ENCODE measurements around the gene PERCC1. TPM values are rescaled to one million over a fixed set of nuclear protein-coding genes. Genes with fewer than 3 reads are reported as not detected.
A peak's percentile ranks its signal among the peaks of the same experiment; 100 is the strongest.
"Not testable (repeated sequence)": the region's sequence is repeated elsewhere in the genome, so short reads cannot be mapped to it uniquely, and the experiment has no call there.

The PERCC1 gene
- total RNA-seq, 2 experiments from 2014 or later: not detected

DNA sequence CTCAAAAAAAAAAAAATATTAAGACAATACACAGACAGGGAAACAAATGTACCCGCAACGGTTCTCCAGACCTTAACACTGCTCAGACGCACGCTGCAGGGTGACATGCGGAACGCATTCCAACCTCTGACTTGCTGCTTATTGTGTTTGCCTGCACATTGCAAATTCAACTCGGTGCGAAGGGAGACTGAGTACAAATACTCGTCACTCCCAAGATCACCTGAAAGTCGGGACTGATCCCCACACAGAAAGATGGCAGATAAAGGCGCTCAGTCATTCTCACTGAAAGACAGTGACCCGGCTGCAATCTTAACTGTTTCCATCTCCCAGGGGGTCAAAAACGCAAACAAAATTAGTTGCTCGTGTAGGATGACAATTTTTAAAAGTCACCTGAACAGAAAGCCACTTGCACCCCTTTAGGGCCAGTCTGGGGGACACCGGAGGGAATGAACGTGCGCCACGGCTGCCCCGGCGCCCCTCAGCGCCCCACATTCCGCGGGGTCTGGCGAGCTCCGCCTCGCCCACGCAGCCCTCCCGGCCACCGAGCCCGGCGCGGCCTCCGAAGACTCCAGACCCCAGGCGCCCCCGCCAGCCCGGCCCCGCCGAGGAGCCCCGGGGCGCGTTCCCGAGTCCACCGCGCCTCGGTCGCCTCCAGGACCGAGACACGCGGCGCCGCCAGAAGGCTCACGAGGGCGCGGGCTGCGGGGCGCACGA lies 43.4 kb downstream of the PERCC1 start:
- no peak for DNase-seq
- ChIA-PET POLR2A (no interaction called here), CTCF (no interaction called here)
- H3K4me3 Mint-ChIP-seq: peak overlapping the region; percentile 72
- H3K27me3 Mint-ChIP-seq: no peaks in the 10 kb centered on the region
- peak overlapping the region; percentile 41 for H3K27ac Mint-ChIP-seq
- H3K36me3 Mint-ChIP-seq (ENCODE audit: low read depth): no peaks in the 10 kb centered on the region
- H3K4me1 Mint-ChIP-seq: peaks cover 32% of the 10 kb centered on the region
- H3K9me3 Mint-ChIP-seq: no peaks in the 10 kb centered on the region

DNA sequence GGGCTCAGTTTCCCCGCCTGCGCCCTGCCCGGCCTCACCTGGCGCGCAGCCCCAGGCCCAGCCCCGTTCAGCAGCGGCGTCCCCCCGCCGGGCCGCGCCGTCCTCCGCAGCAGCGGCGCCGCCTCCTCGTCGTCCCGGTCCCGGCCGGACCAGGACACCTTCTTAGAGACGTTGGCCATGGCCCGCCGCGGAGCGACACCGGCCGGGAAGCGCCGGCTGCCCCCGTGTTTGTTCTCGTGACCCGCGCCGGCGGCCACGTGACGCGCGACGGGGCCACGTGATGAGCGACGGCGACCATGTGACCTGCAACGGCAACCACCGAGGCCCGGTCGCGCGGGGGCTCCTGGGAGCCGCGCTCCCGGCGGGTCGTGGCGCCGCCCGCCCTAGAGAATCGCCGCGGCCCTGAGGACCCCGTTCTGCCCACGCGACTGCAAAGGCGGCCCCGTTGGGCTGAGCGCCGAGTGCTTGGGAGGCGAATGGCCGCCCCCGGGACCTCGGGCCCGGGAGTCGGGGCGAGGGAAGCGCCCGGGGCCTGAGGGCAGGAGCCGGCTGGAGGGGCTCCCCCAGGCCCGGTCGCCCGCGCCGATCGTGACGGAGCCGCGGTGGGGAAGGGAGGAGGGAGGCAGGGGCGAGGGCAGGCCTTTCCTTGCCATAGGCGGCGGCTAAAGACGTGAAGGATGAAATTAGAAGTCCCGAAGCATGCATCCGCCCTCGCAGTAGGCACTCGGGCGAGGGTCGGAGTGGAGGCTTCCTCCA lies 44.1 kb downstream of the PERCC1 start, which contains the start of gene CLCN7:
Gene CLCN7, minus strand, starts transcription at position 233 of the 756 bp plus-strand sequence. Its CDS starts 54 bp downstream, at position 179.
- H3K27me3 Mint-ChIP-seq: no peaks in the 10 kb centered on the region
- H3K27ac Mint-ChIP-seq: peak within 1 kb of the TSS; percentile 90
- no peaks in the 10 kb centered on the region for H3K36me3 Mint-ChIP-seq (ENCODE audit: low read depth)
- DNase-seq: peak; percentile 89
- peak within 1 kb of the TSS; percentile 81 for H3K4me3 Mint-ChIP-seq
- H3K9me3 Mint-ChIP-seq: no peaks in the 10 kb centered on the region
- H3K4me1 Mint-ChIP-seq: peaks cover 29% of the 10 kb centered on the region
- ChIA-PET CTCF (interaction anchor here (1.1 kb wide), 1 partner anchor 12 kb away, joined by 3 read pairs; no protein-coding TSS in a partner anchor), POLR2A (no interaction called here)

DNA sequence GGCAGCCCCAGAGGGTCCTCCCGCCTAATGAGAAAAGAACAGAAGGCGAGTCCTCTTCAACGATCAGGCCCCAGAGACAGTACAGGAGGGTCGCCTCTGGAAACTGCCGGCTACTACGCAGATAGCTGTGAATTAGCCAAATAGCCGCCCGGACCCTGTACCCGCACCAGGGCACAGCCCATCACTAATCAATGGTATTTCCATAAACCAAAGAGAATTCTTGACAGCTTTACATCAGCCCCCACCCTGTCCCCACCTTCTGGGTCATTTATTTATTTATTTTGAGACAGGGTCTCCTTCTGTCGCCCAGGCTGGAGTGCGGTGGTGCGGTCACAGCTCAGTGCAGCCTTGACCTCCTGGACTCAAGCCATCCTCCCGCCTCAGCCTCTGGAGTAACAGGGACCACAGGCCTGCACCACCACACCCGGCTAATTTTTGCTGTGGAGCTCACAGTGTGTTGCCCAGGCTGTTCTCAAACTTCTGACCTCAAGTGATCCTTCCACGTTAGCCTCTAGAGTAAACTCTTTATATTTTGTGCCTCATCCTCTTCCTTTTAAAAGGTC lies 44.8 kb downstream of the PERCC1 start:
- peaks cover 27% of the 10 kb centered on the region for H3K4me1 Mint-ChIP-seq
- no peak for DNase-seq
- H3K9me3 Mint-ChIP-seq: no peaks in the 10 kb centered on the region
- peak overlapping the region; percentile 90 for H3K27ac Mint-ChIP-seq
- CTCF ChIA-PET: interaction anchor here (0.8 to 1.1 kb wide), 2 partner anchors 11 to 97 kb away, joined by 3 read pairs; no protein-coding TSS in a partner anchor
- no peaks in the 10 kb centered on the region for H3K36me3 Mint-ChIP-seq (ENCODE audit: low read depth)
- POLR2A ChIA-PET: no interaction called here
- H3K27me3 Mint-ChIP-seq: no peaks in the 10 kb centered on the region
- peak overlapping the region; percentile 81 for H3K4me3 Mint-ChIP-seq

DNA sequence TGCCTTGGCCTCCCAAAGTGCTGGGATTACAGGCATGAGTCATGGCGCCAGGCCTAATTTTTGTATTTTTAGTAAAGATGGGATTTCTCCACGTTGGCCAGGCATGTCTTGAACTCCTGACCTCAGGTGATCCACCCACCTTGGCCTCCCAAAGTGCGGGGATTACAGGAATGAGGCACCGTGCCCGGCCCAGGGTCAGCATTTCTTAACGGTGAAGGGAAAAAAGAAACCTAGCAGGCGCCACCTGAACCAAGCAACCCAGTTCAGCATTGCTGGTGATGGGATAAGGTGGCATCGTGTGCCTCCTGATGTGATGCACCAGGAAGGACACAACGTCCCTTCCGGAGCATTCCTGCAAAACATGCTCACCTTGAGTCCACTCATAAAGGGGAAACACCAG lies 46.2 kb downstream of the PERCC1 start:
- Mint-ChIP-seq H3K4me1 (peaks cover 16% of the 10 kb centered on the region), H3K9me3 (no peaks in the 10 kb centered on the region), H3K27me3 (no peaks in the 10 kb centered on the region), H3K4me3 (no peak overlapping the region), H3K36me3 (ENCODE audit: low read depth) (no peaks in the 10 kb centered on the region), H3K27ac (no peak overlapping the region)
- ChIA-PET CTCF (interaction anchor here (0.6 to 1.1 kb wide), 2 partner anchors 229 to 962 kb away, joined by 3 to 4 read pairs; partner anchors contain the start of gene MAPK8IP3), POLR2A (no interaction called here)
- no peak for DNase-seq

DNA sequence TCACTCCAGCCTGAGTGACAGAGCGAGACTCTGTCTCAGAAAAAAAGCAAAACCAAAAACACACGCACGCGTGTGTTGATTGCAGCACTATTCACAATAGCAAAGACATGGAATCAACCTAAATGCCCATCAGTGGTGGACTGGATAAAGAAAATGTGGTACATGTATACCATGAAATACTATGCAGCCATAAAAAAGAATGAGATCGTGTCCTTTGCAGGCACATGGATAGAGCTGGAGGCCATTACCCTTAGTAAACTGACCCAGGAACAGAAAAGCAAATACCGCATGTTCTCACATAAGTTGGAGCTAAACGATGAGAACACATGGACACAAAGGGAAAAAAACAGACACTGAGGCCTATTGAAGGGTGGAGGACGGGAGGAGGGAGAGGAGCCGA lies 48.1 kb downstream of the PERCC1 start:
- POLR2A ChIA-PET; H3K4me3 Mint-ChIP-seq; H3K27ac Mint-ChIP-seq; CTCF ChIA-PET; H3K36me3 Mint-ChIP-seq (ENCODE audit: low read depth); H3K27me3 Mint-ChIP-seq; H3K4me1 Mint-ChIP-seq; DNase-seq; H3K9me3 Mint-ChIP-seq: not testable (repeated sequence)

- H3K9me3 Mint-ChIP-seq: no peaks in the 10 kb centered on the region
- H3K36me3 Mint-ChIP-seq (ENCODE audit: low read depth): no peaks in the 10 kb centered on the region
- ChIA-PET POLR2A (no interaction called here), CTCF (interaction anchor here (0.5 to 1.4 kb wide), 2 partner anchors 10 to 387 kb away, joined by 3 to 4 read pairs; partner anchors contain the start of gene TELO2)
- H3K27ac Mint-ChIP-seq: no peak overlapping the region
- no peaks in the 10 kb centered on the region for H3K27me3 Mint-ChIP-seq
- H3K4me1 Mint-ChIP-seq: no peaks in the 10 kb centered on the region
- H3K4me3 Mint-ChIP-seq: no peak overlapping the region
- no peak for DNase-seq
Measured at GRCh38 chr16:1481906-1482835, 51.3 kb downstream of the PERCC1 start.

Other genes starting within 250 kb of the PERCC1 start
- gene TPSG1, start 205.8 kb upstream of the PERCC1 start, total RNA-seq: not detected
- gene TPSB2, start 200.9 kb upstream of the PERCC1 start, total RNA-seq: not detected
- not detected for gene TPSAB1, start 190.4 kb upstream of the PERCC1 start, total RNA-seq
- gene TPSD1, start 175.0 kb upstream of the PERCC1 start, total RNA-seq: not detected
- 100 to 1,000 TPM; 204 to 222 TPM for gene UBE2I, start 121.4 kb upstream of the PERCC1 start, total RNA-seq
- gene BAIAP3, start 97.4 kb upstream of the PERCC1 start, total RNA-seq: 1 to 10 TPM in 1 of 2 experiments, under 1 TPM in 1; 0.83 to 1.6 TPM
- 10 to 100 TPM; 33.8 to 43.7 TPM for gene TSR3, start 79.2 kb upstream of the PERCC1 start, total RNA-seq
- gene GNPTG, start 79.1 kb upstream of the PERCC1 start, total RNA-seq: 10 to 100 TPM; 34.3 to 36.9 TPM
- gene UNKL, start 16.4 kb upstream of the PERCC1 start, total RNA-seq: 10 to 100 TPM; 31.8 to 37.9 TPM
- 10 to 100 TPM; 11.2 to 13.4 TPM for gene UQCC4, start 10.3 kb upstream of the PERCC1 start, total RNA-seq
- gene CCDC154, start 13.5 kb downstream of the PERCC1 start, total RNA-seq: 1 to 10 TPM; 1.9 to 2.7 TPM
- gene CLCN7, start 44.0 kb downstream of the PERCC1 start, total RNA-seq: 10 to 100 TPM; 58.3 to 64.0 TPM
- gene PTX4, start 57.9 kb downstream of the PERCC1 start, total RNA-seq: not detected
- 10 to 100 TPM; 49.1 to 65.5 TPM for gene TELO2, start 62.3 kb downstream of the PERCC1 start, total RNA-seq
- gene TMEM204, start 102.6 kb downstream of the PERCC1 start, total RNA-seq: 10 to 100 TPM; 60.6 to 73.5 TPM
- gene IFT140, start 181.0 kb downstream of the PERCC1 start, total RNA-seq: 1 to 10 TPM; 9.3 TPM
- gene CRAMP1, start 181.3 kb downstream of the PERCC1 start, total RNA-seq: 10 to 100 TPM; 25.6 to 27.4 TPM
- 10 to 100 TPM; 56.5 to 65.2 TPM for gene JPT2, start 247.2 kb downstream of the PERCC1 start, total RNA-seq